SK-N-MC (cell line): ENCODE data around the gene GALNT9.

ENCODE experiments used
- EZH2 ChIP-seq: fragments of 200-600 bp; sonication (generic); IDR thresholded peaks from one replicate; pipeline ENCODE4 v1.6.1; 2017; ENCODE audit warnings: antibody characterized with exemption
- FOXP2 ChIP-seq: optimal IDR thresholded peaks from 2 replicates; pipeline ENCODE3; 2011; ENCODE audit warnings: mild to moderate bottlenecking, moderate library complexity; ENCODE audit not compliant: insufficient read depth; ENCODE audit errors: extremely low read length, control extremely low read depth
- POLR2AphosphoS5 ChIP-seq: IDR thresholded peaks from 2 replicates; pipeline ENCODE4 v1.6.1; 2012; ENCODE audit warnings: mild to moderate bottlenecking, low read depth, low read length, borderline replicate concordance

GRCh38 chr12:132182711-132183365, 146.6 kb downstream of the GALNT9 start:
- TF ChIP-seq POLR2AphosphoS5 (no peak), EZH2 (no peak), FOXP2 (no peak)
